Common myeloid progenitor, CD34-positive (primary cell): ENCODE results near the gene CNTN4.

Experiments used
- CTCF ChIA-PET: fragments of 350-600 bp; sonication (Branson Sonifier 250); formaldehyde crosslinking; loops from one replicate; lab custom pipeline; 2021; ENCODE audit warnings: antibody characterized with exemption; lab: Charles Lee
- POLR2A ChIA-PET: fragments of 350-600 bp; sonication (Branson Sonifier 250); formaldehyde crosslinking; loops from one replicate; lab custom pipeline; 2021; ENCODE audit warnings: antibody characterized with exemption; lab: Charles Lee
- DNase-seq, 3 donors: peaks; one replicate each; pipeline versions ENCODE4 v3.0.0 to v3.0.0-alpha.2; 2013
- H3K27ac ChIP-seq, 2 experiments: 1 replicate in 1 of 2; 2 replicates in 1 of 2; pipeline ENCODE4 v1.7.0; 2013; ENCODE audit warnings: inconsistent platforms in 2 of 2, low read length in 2 of 2, mild to moderate bottlenecking in 2 of 2, low read depth in 1 of 2, moderate library complexity in 1 of 2; ENCODE audit not compliant: severe bottlenecking in 2 of 2, insufficient read depth in 1 of 2, poor library complexity in 1 of 2
- H3K27me3 ChIP-seq, 5 experiments: replicated peaks in 2 of 5; 1 replicate in 3 of 5; 2 replicates in 2 of 5; pipeline versions ENCODE4 v1.6.1 to v1.7.0; 2013; ENCODE audit warnings: low read length in 4 of 5, mild to moderate bottlenecking in 2 of 5, moderate library complexity in 2 of 5, inconsistent platforms in 1 of 5; ENCODE audit not compliant: insufficient read depth in 5 of 5, control insufficient read depth in 4 of 5
- H3K36me3 ChIP-seq, 4 experiments: 1 replicate in 2 of 4; 2 replicates in 2 of 4; pipeline versions ENCODE4 v1.6.1 to v1.7.0; 2013; ENCODE audit warnings: low read length in 3 of 4, control low read depth in 1 of 4, mild to moderate bottlenecking in 1 of 4; ENCODE audit not compliant: control insufficient read depth in 4 of 4, insufficient read depth in 4 of 4
- H3K4me1 ChIP-seq, 4 experiments: 1 replicate in 3 of 4; 2 replicates in 1 of 4; pipeline versions ENCODE4 v1.6.1 to v1.7.1; 2013; ENCODE audit warnings: low read length in 3 of 4, mild to moderate bottlenecking in 3 of 4, control low read depth in 1 of 4, inconsistent platforms in 1 of 4, moderate library complexity in 1 of 4; ENCODE audit not compliant: control insufficient read depth in 4 of 4, insufficient read depth in 4 of 4; ENCODE audit errors: control extremely low read depth in 1 of 4
- H3K4me3 ChIP-seq, 7 experiments: 1 replicate in 4 of 7; 2 replicates in 3 of 7; pipeline versions ENCODE4 v1.5.1 to v1.7.0; 2013; ENCODE audit warnings: mild to moderate bottlenecking in 7 of 7, low read length in 6 of 7, moderate library complexity in 6 of 7, inconsistent platforms in 2 of 7, low read depth in 2 of 7, control low read depth in 1 of 7; ENCODE audit not compliant: insufficient read depth in 4 of 7, control insufficient read depth in 1 of 7; ENCODE audit errors: extremely low read depth in 1 of 7
- H3K9me3 ChIP-seq, 5 experiments: 1 replicate in 4 of 5; 2 replicates in 1 of 5; pipeline versions ENCODE4 v1.6.1 to v1.7.1; 2013; ENCODE audit warnings: low read length in 4 of 5, mild to moderate bottlenecking in 2 of 5, inconsistent platforms in 1 of 5, low read depth in 1 of 5, moderate library complexity in 1 of 5; ENCODE audit not compliant: control insufficient read depth in 4 of 5, insufficient read depth in 2 of 5; ENCODE audit errors: control extremely low read depth in 1 of 5
- WGBS: methylation state at CpG from one replicate; pipeline ENCODE4 v1.1.5; 2013; ENCODE audit not compliant: insufficient coverage; 5-methylcytosine and 5-hydroxymethylcytosine counted together

Gene CNTN4

DNA sequence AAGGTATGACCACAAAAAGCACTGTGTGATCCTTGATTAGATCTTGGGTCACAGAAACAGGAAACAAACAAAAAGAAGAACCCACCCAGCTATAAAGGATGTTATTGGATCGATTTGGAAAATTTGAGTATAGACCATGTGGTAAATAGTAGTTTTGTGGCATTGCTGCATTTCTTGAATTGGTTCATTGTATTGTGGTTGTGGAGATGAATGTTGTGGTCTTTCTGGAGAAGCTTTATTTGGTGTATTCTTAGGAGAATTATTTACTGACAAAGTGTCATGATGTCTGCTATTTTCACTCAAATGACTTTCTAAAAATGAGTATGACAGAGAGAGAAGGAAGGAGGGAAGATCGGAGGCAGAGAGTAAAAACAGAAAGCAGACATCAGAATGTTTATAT lies 406.2 kb downstream of the CNTN4 start:
- CTCF ChIA-PET = no interaction called here

DNA sequence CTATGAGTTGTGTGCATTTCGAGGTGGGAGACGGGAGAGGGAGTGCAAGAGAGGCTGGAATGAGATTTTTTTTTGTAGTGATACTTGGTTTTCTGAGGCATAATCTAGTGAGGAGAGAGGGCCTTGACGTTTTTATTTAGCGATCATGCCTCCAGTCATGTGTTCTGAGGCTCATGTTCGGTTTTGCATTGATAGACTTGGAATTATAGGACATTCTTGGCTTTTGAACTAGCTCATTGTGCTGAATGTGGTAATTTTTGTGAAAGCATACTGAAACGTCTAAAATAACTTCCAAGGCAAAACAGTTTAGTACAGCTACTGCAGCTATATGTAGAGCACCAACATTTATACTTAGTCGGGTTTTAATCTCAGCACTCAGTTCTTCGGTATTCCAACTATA lies 408.1 kb downstream of the CNTN4 start:
- 94% methylated on average over 4 of the region's 8 CpGs for WGBS
- DNase-seq = no peak
- Histone ChIP-seq H3K27ac (no peak overlapping the region), H3K4me1 (no peaks in the 10 kb centered on the region), H3K27me3 (no peaks in the 10 kb centered on the region), H3K9me3 (no peaks in the 10 kb centered on the region), H3K4me3 (no peak overlapping the region), H3K36me3 (no peaks in the 10 kb centered on the region)
- POLR2A ChIA-PET = no interaction called here
- CTCF ChIA-PET = no interaction called here

More for the DNA sequence above, 406.2 kb downstream of the CNTN4 start:
- H3K9me3 ChIP-seq = no peaks in the 10 kb centered on the region
- H3K27me3 ChIP-seq = no peaks in the 10 kb centered on the region
- no peak overlapping the region for H3K4me3 ChIP-seq
- no peak for DNase-seq
- 50% methylated on average over 2 of the region's 2 CpGs for WGBS
- H3K36me3 ChIP-seq = no peaks in the 10 kb centered on the region
- no peak overlapping the region for H3K27ac ChIP-seq
- no peaks in the 10 kb centered on the region for H3K4me1 ChIP-seq
- POLR2A ChIA-PET = no interaction called here

- Histone ChIP-seq H3K27ac (no peak overlapping the region), H3K4me1 (no peaks in the 10 kb centered on the region), H3K4me3 (no peak overlapping the region), H3K27me3 (no peaks in the 10 kb centered on the region), H3K36me3 (no peaks in the 10 kb centered on the region), H3K9me3 (no peaks in the 10 kb centered on the region)
- ChIA-PET POLR2A (no interaction called here), CTCF (interaction anchor here (1.0 kb wide), 1 partner anchor 8 kb away, joined by 3 read pairs; no protein-coding TSS in a partner anchor)
- DNase-seq = no peak
- 77% methylated on average over 3 of the region's 8 CpGs for WGBS
Measured at GRCh38 chr3:2510591-2511145, 412.0 kb downstream of the CNTN4 start.

- H3K36me3 ChIP-seq = no peaks in the 10 kb centered on the region
- no peaks in the 10 kb centered on the region for H3K9me3 ChIP-seq
- H3K4me3 ChIP-seq = no peak overlapping the region
- H3K4me1 ChIP-seq = no peaks in the 10 kb centered on the region
- H3K27me3 ChIP-seq = no peaks in the 10 kb centered on the region
- CTCF ChIA-PET = interaction anchor here (1.0 kb wide), 1 partner anchor 9 kb away, joined by 3 read pairs; no protein-coding TSS in a partner anchor
- 75% methylated on average over 7 of the region's 10 CpGs for WGBS
- DNase-seq = no peak
- POLR2A ChIA-PET = no interaction called here
- H3K27ac ChIP-seq = no peak overlapping the region
Measured at GRCh38 chr3:2511356-2511755, 412.7 kb downstream of the CNTN4 start.

GRCh38 chr3:2512881-2513280 lies 414.2 kb downstream of the CNTN4 start:
- ChIA-PET POLR2A (no interaction called here), CTCF (no interaction called here)
- no peak for DNase-seq
- H3K27ac ChIP-seq = no peak overlapping the region
- WGBS = 96% methylated on average over 2 of the region's 2 CpGs
- H3K9me3 ChIP-seq = no peaks in the 10 kb centered on the region
- H3K4me1 ChIP-seq = no peaks in the 10 kb centered on the region
- H3K36me3 ChIP-seq = no peaks in the 10 kb centered on the region
- no peak overlapping the region for H3K4me3 ChIP-seq
- H3K27me3 ChIP-seq = no peaks in the 10 kb centered on the region

DNA sequence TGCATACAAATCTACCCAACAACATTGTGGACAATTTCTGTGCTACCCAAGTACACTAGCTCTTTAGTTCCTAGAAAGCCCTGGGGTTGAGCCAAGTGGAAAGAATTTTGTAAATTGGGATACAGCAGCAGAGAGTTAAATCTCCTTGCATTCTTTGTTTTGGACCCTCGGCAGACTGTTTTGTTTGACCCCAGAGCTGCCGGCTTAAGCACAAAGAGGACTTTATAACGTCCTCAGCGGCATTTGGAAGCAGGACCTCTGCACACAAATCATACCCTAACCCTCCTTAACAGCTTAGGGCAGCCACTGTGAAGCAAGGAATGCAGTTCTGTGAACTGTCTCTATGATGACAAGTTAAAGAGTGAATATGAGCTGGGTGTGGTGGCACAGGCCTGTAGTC lies 415.3 kb downstream of the CNTN4 start:
- Histone ChIP-seq H3K4me1 (no peaks in the 10 kb centered on the region), H3K36me3 (no peaks in the 10 kb centered on the region), H3K27me3 (no peaks in the 10 kb centered on the region), H3K27ac (no peak overlapping the region), H3K9me3 (no peaks in the 10 kb centered on the region), H3K4me3 (no peak overlapping the region)
- ChIA-PET CTCF (no interaction called here), POLR2A (no interaction called here)
- 86% methylated on average over 4 of the region's 4 CpGs for WGBS
- DNase-seq = no peak

DNA sequence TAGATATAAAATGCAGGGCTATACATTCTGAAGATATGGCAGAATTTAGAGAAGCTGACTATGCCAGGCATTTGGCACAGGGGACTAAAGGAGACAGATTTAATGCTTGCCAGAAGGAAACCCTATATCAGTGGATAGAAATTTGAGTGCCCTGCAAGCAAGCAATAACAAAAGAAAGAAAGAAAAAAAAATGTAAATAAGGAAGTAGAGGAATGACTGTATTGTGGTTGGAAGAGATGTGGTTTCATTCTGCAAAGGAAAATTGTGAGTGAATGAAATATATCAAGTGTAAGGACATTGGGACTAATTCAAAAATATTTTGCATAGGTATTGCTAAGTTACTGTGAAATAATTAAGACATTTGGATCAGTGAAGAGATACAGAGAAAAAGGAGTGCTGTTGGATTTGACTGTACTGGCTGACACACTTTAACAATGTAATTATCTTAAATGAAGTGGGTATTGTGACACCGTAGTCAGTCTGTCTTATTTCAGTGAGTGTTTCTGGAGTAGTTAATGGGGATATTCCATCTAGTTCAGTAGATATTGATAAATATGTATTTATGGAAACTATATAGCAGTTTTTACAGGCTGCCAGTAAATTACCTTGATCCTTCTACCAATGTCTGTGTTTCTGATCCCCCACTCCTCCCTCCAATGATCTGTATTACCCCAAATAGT lies 418.2 kb downstream of the CNTN4 start:
- Histone ChIP-seq H3K4me3 (no peak overlapping the region), H3K27ac (no peak overlapping the region), H3K27me3 (no peaks in the 10 kb centered on the region), H3K9me3 (no peaks in the 10 kb centered on the region), H3K36me3 (no peaks in the 10 kb centered on the region), H3K4me1 (no peaks in the 10 kb centered on the region)
- ChIA-PET POLR2A (no interaction called here), CTCF (no interaction called here)
- no CpG with 5 or more reads among the region's 1 CpG for WGBS
- DNase-seq = no peak
